Stimulated activated CD8-positive, alpha-beta memory T cell treated with anti-CD3 and anti-CD28 coated beads, Interleukin-4, amount 100 ng/mL, for 1 hour (primary cell): ENCODE data around the gene PADI3.

Experiments used
- DNase-seq, 2 donors: peaks; one replicate each; pipeline ENCODE4 v3.0.0-alpha.2; 2020; ENCODE audit warnings: low read depth in 2 of 2, low spot score in 1 of 2

PADI3 gene

GRCh38 chr1:17272066-17272465 is 23.2 kb downstream of the PADI3 start:
- DNase-seq, result no peak

- DNase-seq, result no peak
Observed at GRCh38 chr1:17272646-17273045, 23.7 kb downstream of the PADI3 start.

- DNase-seq, result no peak
Observed at GRCh38 chr1:17273096-17273495, 24.2 kb downstream of the PADI3 start.

- no peak for DNase-seq
Observed at GRCh38 chr1:17274186-17275170, 25.6 kb downstream of the PADI3 start.

- DNase-seq, result no peak
Observed at GRCh38 chr1:17276568-17276967, 27.7 kb downstream of the PADI3 start.

- no peak for DNase-seq
Observed at GRCh38 chr1:17277511-17278159, 28.7 kb downstream of the PADI3 start.

GRCh38 chr1:17278996-17279830 is 30.3 kb downstream of the PADI3 start:
- no peak for DNase-seq

- DNase-seq, result no peak
Observed at GRCh38 chr1:17280436-17280835, 31.5 kb downstream of the PADI3 start.

- DNase-seq, result no peak
Observed at GRCh38 chr1:17280894-17281293, 32.0 kb downstream of the PADI3 start.

- DNase-seq, result no peak
Observed at GRCh38 chr1:17281775-17282181, 32.9 kb downstream of the PADI3 start.

- no peak for DNase-seq
Observed at GRCh38 chr1:17282836-17283235, 33.9 kb downstream of the PADI3 start.

- DNase-seq, result no peak
Observed at GRCh38 chr1:17286646-17287045, 37.7 kb downstream of the PADI3 start.

- DNase-seq, result no peak
Observed at GRCh38 chr1:17287130-17287776, 38.4 kb downstream of the PADI3 start.

- no peak for DNase-seq
Observed at GRCh38 chr1:17289721-17290120, 40.8 kb downstream of the PADI3 start.

GRCh38 chr1:17290553-17290952 is 41.7 kb downstream of the PADI3 start:
- no peak for DNase-seq

- no peak for DNase-seq
Observed at GRCh38 chr1:17292299-17293160, 43.6 kb downstream of the PADI3 start.

GRCh38 chr1:17293681-17294425 is 45.0 kb downstream of the PADI3 start:
- DNase-seq, result no peak

GRCh38 chr1:17295292-17295691 is 46.4 kb downstream of the PADI3 start:
- no peak for DNase-seq

- no peak for DNase-seq
Observed at GRCh38 chr1:17296086-17296485, 47.2 kb downstream of the PADI3 start.
